Smooth muscle cell of the umbilical artery (primary cell): ENCODE data around the gene RND3. TPM values are rescaled to one million over a fixed set of nuclear protein-coding genes. Genes with fewer than 3 reads are reported as not detected.

Source experiments
- total RNA-seq: library from RNA; depleted of rRNA; stranded (reverse); fragments of >200 nt; gene quantifications from 2 replicates; pipeline ENCODE4 v1.2.3, GENCODE V29; 2014

The RND3 gene
- 325 and 420 TPM in 2 replicates for total RNA-seq

GRCh38 chr2:150487537-150488429 is at the start of gene RND3:
TSS of gene RND3 (minus strand) at chr2:150487667. CDS start at chr2:150487417, 250 bp downstream.

